Keratinocyte (primary cell): ENCODE measurements around the gene PDZD7. TPM values are rescaled to one million over a fixed set of nuclear protein-coding genes. Genes with fewer than 3 reads are reported as not detected.

ENCODE experiments used
- DNase-seq: peaks from one replicate; pipeline ENCODE4 v3.0.0-alpha.2; 2011; ENCODE audit warnings: low read depth, missing footprints, low spot score
- FAIRE-seq: peaks from 2 replicates; lab custom pipeline; 2011; peaks lifted over from hg19 to GRCh38; lab: Jason Lieb, UNC
- H2AFZ ChIP-seq: 2 replicates; pipeline ENCODE4 v1.6.0; 2012; ENCODE audit warnings: low read length, control low read depth, inconsistent platforms; ENCODE audit not compliant: control insufficient read depth
- H3K27ac ChIP-seq: 2 replicates; pipeline ENCODE4 v1.5.1; 2011; ENCODE audit warnings: low read length; ENCODE audit not compliant: control insufficient read depth, insufficient read depth
- H3K27me3 ChIP-seq: 3 replicates; pipeline ENCODE4 v1.6.0; 2011; ENCODE audit warnings: low read length; ENCODE audit not compliant: control insufficient read depth, insufficient read depth; ENCODE audit errors: extremely low read depth
- H3K36me3 ChIP-seq, 2 experiments: 2 replicates in 1 of 2; 3 replicates in 1 of 2; pipeline ENCODE4 v1.5.1; 2011; ENCODE audit warnings: low read length in 2 of 2, mild to moderate bottlenecking in 1 of 2; ENCODE audit not compliant: control insufficient read depth in 2 of 2, insufficient read depth in 2 of 2; ENCODE audit errors: extremely low read depth in 1 of 2
- H3K4me1 ChIP-seq: 3 replicates; pipeline ENCODE4 v1.5.1; 2011; ENCODE audit warnings: low read length; ENCODE audit not compliant: control insufficient read depth, insufficient read depth; ENCODE audit errors: extremely low read depth
- H3K4me2 ChIP-seq: 3 replicates; pipeline ENCODE4 v1.6.0; 2011; ENCODE audit warnings: low read depth, low read length; ENCODE audit not compliant: control insufficient read depth, insufficient read depth; ENCODE audit errors: extremely low read depth
- H3K4me3 ChIP-seq, 3 experiments: fragments of 200-600 bp in 1 of 3; sonication (generic) in 1 of 3; 2 replicates in 2 of 3; 3 replicates in 1 of 3; pipeline ENCODE4 v1.5.1; 2011 to 2016; ENCODE audit warnings: low read length in 3 of 3, mild to moderate bottlenecking in 3 of 3, control low read depth in 2 of 3, inconsistent platforms in 1 of 3, low read depth in 1 of 3, mixed read lengths in 1 of 3, mixed run types in 1 of 3, moderate library complexity in 1 of 3; ENCODE audit not compliant: control insufficient read depth in 2 of 3, insufficient read depth in 2 of 3; ENCODE audit errors: extremely low read depth in 1 of 3
- H3K79me2 ChIP-seq: 2 replicates; pipeline ENCODE4 v1.6.0; 2012; ENCODE audit warnings: low read length; ENCODE audit not compliant: control insufficient read depth, insufficient read depth
- H3K9ac ChIP-seq: 3 replicates; pipeline ENCODE4 v1.6.0; 2011; ENCODE audit warnings: low read length; ENCODE audit not compliant: control insufficient read depth, insufficient read depth; ENCODE audit errors: extremely low read depth
- H3K9me1 ChIP-seq: 3 replicates; pipeline ENCODE4 v1.6.0; 2011; ENCODE audit warnings: low read length; ENCODE audit not compliant: control insufficient read depth, insufficient read depth; ENCODE audit errors: extremely low read depth
- H3K9me3 ChIP-seq: 2 replicates; pipeline ENCODE4 v1.5.1; 2012; ENCODE audit warnings: low read depth, low read length; ENCODE audit not compliant: control insufficient read depth
- H4K20me1 ChIP-seq: 3 replicates; pipeline ENCODE4 v1.6.0; 2011; ENCODE audit warnings: low read length; ENCODE audit not compliant: control insufficient read depth, insufficient read depth; ENCODE audit errors: extremely low read depth
- EZH2 ChIP-seq: IDR thresholded peaks from one replicate; pipeline ENCODE4 v1.6.1; 2012; ENCODE audit warnings: inconsistent platforms, mild to moderate bottlenecking, low read length, moderate library complexity
- dilution Hi-C: fragments of 300-500 bp; cut with MboI; formaldehyde crosslinking; loops from one replicate; pipeline ENCODE4 v1.7.0; 2020; ENCODE audit warnings: low sequenced_read_pairs; ENCODE audit not compliant: extremely low pct_ligation_motif_present
- polyA plus RNA-seq, 5 experiments: library from polyadenylated mRNA; depleted of rRNA in 3 of 5; stranded (reverse) in 3 of 5; stranded (forward) in 1 of 5; unstranded in 1 of 5; fragments of >200 nt; gene quantifications; 1 replicate in 1 of 5; 2 replicates in 3 of 5; 3 replicates in 1 of 5; pipeline versions ENCODE4 v1.2.1 to v1.2.3, GENCODE V29; 2011 to 2012; ENCODE audit warnings: missing spikeins in 2 of 5, low read depth in 1 of 5, low replicate concordance in 1 of 5
- TF ChIP-seq, protein P1 (sequence below), 3 experiments: IDR thresholded peaks in 1 of 3; conservative IDR thresholded peaks in 1 of 3; optimal IDR thresholded peaks in 1 of 3; 2 replicates in 2 of 3; 3 replicates in 1 of 3; pipeline versions ENCODE3 to v1.5.1; 2011; ENCODE audit warnings: low read length in 3 of 3, mild to moderate bottlenecking in 3 of 3, moderate library complexity in 2 of 3, control low read depth in 1 of 3, inconsistent platforms in 1 of 3; ENCODE audit not compliant: insufficient read depth in 2 of 3; ENCODE audit errors: extremely low read depth in 1 of 3

The PDZD7 gene
- polyA plus RNA-seq, 1 donor (not counting 4 experiments of a cell fraction or from before 2014, with no cell fraction given), result 0.54 TPM

DNA sequence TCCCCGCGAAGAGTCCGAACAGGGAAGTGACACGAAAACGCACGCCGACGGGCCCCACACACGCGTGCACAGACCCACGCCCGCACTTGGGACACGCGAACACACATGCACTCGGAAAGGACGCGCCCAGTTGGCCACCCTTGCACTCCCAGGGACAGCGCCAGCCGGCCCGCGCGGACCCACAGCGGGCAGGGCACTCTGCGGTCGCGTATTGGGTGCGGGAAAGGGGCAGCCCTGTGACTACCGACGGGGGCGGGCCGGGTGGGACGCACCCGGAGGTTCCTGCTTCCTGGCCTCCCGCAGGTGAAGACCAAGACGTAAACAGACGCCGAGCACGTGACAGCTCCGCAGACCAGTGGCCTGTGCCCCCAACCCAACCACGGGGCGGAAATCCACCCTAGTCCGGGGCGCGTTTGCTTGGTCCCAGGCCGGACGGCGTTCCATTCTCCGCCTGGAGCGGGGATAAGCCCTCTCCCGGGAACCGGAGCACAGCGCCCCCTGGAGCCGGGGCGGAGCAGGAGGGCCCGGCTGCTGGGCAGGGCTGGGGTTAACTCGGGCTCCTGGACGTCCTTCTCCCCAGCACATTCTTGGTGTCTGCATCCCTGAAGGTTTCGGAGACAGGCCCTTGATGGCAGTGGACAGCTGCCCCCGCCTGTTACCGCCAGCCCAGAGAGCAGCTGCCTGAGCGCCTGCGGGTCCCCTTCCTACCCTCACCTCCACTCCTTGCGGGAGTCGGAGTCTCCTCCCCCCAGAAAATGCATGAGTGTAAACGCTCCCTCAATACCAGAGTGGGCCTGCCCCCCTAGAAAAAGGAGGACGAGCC is 33.4 kb downstream of the PDZD7 start:
- H3K27me3 ChIP-seq, result no peaks in the 10 kb centered on the region
- H3K36me3 ChIP-seq, result peaks cover 9 to 14% of the 10 kb centered on the region in 2 experiments
- DNase-seq (no peak), FAIRE-seq (no peak)
- peak overlapping the region; percentile 73 for H3K27ac ChIP-seq
- peaks cover 17% of the 10 kb centered on the region for H3K4me1 ChIP-seq
- peaks cover 22% of the 10 kb centered on the region for H3K79me2 ChIP-seq
- H3K9ac ChIP-seq, result peak overlapping the region; percentile 93
- no peak for TF ChIP-seq EZH2
- TF ChIP-seq, protein P1, sequence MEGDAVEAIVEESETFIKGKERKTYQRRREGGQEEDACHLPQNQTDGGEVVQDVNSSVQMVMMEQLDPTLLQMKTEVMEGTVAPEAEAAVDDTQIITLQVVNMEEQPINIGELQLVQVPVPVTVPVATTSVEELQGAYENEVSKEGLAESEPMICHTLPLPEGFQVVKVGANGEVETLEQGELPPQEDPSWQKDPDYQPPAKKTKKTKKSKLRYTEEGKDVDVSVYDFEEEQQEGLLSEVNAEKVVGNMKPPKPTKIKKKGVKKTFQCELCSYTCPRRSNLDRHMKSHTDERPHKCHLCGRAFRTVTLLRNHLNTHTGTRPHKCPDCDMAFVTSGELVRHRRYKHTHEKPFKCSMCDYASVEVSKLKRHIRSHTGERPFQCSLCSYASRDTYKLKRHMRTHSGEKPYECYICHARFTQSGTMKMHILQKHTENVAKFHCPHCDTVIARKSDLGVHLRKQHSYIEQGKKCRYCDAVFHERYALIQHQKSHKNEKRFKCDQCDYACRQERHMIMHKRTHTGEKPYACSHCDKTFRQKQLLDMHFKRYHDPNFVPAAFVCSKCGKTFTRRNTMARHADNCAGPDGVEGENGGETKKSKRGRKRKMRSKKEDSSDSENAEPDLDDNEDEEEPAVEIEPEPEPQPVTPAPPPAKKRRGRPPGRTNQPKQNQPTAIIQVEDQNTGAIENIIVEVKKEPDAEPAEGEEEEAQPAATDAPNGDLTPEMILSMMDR (optimal IDR thresholded peaks at IDR 0.05 in 1 of 3, IDR thresholded peaks at IDR 0.05 in 1 of 3, conservative IDR thresholded peaks at IDR 0.05 in 1 of 3; ENCODE audit: extremely low read depth in 1 of 3, insufficient read depth in 2 of 3, low read length in 3 of 3), result peak; percentile 81 to 99 (median 82)
- peak overlapping the region; percentile 76 to 90 (median 82) for H3K4me3 ChIP-seq
- dilution Hi-C loops, result no loop called here
- no peaks in the 10 kb centered on the region for H3K9me1 ChIP-seq
- H3K4me2 ChIP-seq, result peak overlapping the region; percentile 93
- no peaks in the 10 kb centered on the region for H4K20me1 ChIP-seq
- H2AFZ ChIP-seq, result peak overlapping the region; percentile 80
- H3K9me3 ChIP-seq, result no peaks in the 10 kb centered on the region

DNA sequence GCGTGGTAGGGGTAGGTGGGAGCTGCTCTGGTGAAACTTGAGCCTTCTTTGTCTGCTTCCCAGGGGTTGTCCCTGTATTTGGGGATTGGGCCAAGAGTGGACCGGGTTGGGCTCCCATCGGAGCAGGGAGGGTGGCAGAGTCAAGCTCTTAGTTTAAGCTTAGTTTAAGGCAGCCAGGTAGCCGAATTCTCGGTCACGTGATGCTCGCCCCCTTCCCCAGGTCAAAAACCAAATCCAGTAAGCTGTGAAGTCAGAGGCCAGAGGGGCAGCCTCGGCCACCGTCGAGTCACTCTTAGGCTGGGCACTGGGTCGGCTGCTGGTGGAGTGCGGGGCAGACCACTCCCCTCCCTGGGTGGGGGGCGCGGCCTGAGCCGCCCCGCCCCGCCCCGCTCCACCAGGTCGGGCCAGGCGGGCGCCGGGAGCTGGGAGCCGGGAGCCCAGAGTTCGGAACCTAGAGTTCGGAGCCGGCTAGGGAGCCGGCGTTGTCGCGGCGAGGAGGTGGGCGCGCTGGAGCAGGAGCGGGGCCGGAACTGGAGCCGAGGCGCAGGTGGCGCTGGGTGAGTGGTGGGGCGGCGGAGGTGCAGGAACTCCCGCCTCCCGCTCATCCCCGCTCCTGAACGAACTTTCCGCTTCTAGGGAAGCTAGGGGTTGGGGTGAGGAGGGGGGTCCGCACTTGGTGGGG is 34.1 kb downstream of the PDZD7 start:
- Histone ChIP-seq H3K4me2 (peak overlapping the region; percentile 93), H4K20me1 (no peaks in the 10 kb centered on the region), H3K79me2 (peaks cover 17% of the 10 kb centered on the region), H3K9me1 (no peaks in the 10 kb centered on the region), H3K36me3 (peaks cover 9 to 14% of the 10 kb centered on the region in 2 experiments), H3K27ac (peak overlapping the region; percentile 73), H3K9ac (peak overlapping the region; percentile 93), H3K9me3 (no peaks in the 10 kb centered on the region), H3K27me3 (no peaks in the 10 kb centered on the region), H3K4me3 (peak overlapping the region; percentile 76 to 90 (median 82)), H2AFZ (peak overlapping the region; percentile 80), H3K4me1 (peaks cover 17% of the 10 kb centered on the region)
- DNase-seq (no peak), FAIRE-seq (no peak)
- dilution Hi-C loops, result no loop called here
- TF ChIP-seq EZH2, result no peak
